KMS-11 (cell line): ENCODE data around the gene COQ3.

Experiments
- H2AFZ ChIP-seq: fragments of 200-600 bp; sonication (generic); 2 replicates; pipeline ENCODE4 v1.6.1; 2016; ENCODE audit warnings: antibody characterized with exemption, mixed run types, low read depth
- H3K27ac ChIP-seq: fragments of 200-600 bp; sonication (generic); 2 replicates; pipeline ENCODE4 v1.6.1; 2016; ENCODE audit warnings: mild to moderate bottlenecking, mixed run types
- H3K27me3 ChIP-seq: fragments of 200-600 bp; sonication (generic); 2 replicates; pipeline ENCODE4 v1.6.1; 2017; ENCODE audit warnings: mild to moderate bottlenecking, low read depth, mixed run types, moderate library complexity; ENCODE audit not compliant: insufficient read depth
- H3K36me3 ChIP-seq: fragments of 200-600 bp; sonication (generic); 2 replicates; pipeline ENCODE4 v1.6.1; 2017; ENCODE audit warnings: mild to moderate bottlenecking, mixed run types; ENCODE audit not compliant: insufficient read depth
- H3K4me1 ChIP-seq: fragments of 200-600 bp; sonication (generic); 2 replicates; pipeline ENCODE4 v1.6.1; 2016; ENCODE audit warnings: mild to moderate bottlenecking, low read depth, mixed run types; ENCODE audit not compliant: poor library complexity, severe bottlenecking
- H3K4me2 ChIP-seq: fragments of 200-600 bp; sonication (generic); 2 replicates; pipeline ENCODE4 v1.7.0; 2016; ENCODE audit warnings: mild to moderate bottlenecking, mixed run types
- H3K4me3 ChIP-seq: fragments of 200-600 bp; sonication (generic); IDR thresholded peaks from 2 replicates; pipeline ENCODE4 v1.6.1; 2017; ENCODE audit warnings: low read depth, low read length, mixed read lengths; ENCODE audit not compliant: insufficient read depth
- H3K79me2 ChIP-seq: fragments of 200-600 bp; sonication (generic); 2 replicates; pipeline ENCODE4 v1.6.1; 2016; ENCODE audit warnings: low read depth, mixed run types; ENCODE audit not compliant: insufficient read depth
- H3K9ac ChIP-seq: fragments of 200-600 bp; sonication (generic); 2 replicates; pipeline ENCODE4 v1.6.1; 2016; ENCODE audit warnings: mild to moderate bottlenecking, mixed run types
- H4K20me1 ChIP-seq: fragments of 200-600 bp; sonication (generic); 2 replicates; pipeline ENCODE4 v1.6.1; 2016; ENCODE audit warnings: mild to moderate bottlenecking, mixed run types; ENCODE audit not compliant: insufficient read depth
- TF ChIP-seq, protein P1 (sequence below): fragments of 200-600 bp; sonication (generic); conservative IDR thresholded peaks from 2 replicates; pipeline ENCODE4 v1.6.1; 2017; ENCODE audit warnings: low read depth, mild to moderate bottlenecking, antibody characterized with exemption, low read length, moderate library complexity, mixed read lengths

Gene COQ3

DNA sequence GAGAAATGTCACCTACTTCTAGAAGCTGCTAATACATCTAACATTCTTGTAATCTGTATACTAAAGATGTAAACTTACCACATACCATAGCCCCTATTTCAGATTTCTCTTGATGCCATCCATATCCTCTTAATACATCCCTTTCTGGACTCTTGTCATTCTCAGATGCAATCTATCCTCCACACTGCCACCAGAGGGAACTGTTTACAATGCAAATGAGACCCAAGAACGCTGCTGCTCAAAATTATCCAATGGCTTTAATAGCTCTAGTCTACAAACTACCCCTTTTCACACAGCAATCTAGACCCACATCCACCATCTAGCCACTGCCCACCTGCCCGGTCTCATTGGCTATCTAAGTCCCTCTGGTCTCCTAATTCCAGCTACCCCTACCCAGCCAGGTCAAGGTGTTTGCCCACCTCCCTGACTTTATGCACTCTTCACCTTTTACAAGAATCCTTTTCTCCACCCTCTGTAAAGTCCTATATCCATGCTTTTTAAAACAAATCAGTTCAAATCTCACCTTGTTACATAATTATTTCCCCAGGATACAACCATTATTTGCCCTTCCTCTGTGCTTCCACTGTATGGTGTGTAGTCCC, 59.4 kb downstream of the COQ3 start:
- H3K4me1 ChIP-seq, result peaks cover 52% of the 10 kb centered on the region
- H3K9ac ChIP-seq, result no peak overlapping the region
- no peaks in the 10 kb centered on the region for H3K79me2 ChIP-seq

GRCh38 chr6:99333068-99333467, 60.9 kb downstream of the COQ3 start:
- Histone ChIP-seq H3K27me3 (no peaks in the 10 kb centered on the region), H3K36me3 (no peaks in the 10 kb centered on the region), H3K79me2 (no peaks in the 10 kb centered on the region), H2AFZ (peak overlapping the region; percentile 27; the same call in 1 of the 2 replicates), H4K20me1 (no peaks in the 10 kb centered on the region), H3K4me2 (peak overlapping the region; percentile 69), H3K4me3 (no peak overlapping the region), H3K9ac (no peak overlapping the region), H3K4me1 (peaks cover 56% of the 10 kb centered on the region), H3K27ac (peak overlapping the region; percentile 46)
- TF ChIP-seq, protein P1, sequence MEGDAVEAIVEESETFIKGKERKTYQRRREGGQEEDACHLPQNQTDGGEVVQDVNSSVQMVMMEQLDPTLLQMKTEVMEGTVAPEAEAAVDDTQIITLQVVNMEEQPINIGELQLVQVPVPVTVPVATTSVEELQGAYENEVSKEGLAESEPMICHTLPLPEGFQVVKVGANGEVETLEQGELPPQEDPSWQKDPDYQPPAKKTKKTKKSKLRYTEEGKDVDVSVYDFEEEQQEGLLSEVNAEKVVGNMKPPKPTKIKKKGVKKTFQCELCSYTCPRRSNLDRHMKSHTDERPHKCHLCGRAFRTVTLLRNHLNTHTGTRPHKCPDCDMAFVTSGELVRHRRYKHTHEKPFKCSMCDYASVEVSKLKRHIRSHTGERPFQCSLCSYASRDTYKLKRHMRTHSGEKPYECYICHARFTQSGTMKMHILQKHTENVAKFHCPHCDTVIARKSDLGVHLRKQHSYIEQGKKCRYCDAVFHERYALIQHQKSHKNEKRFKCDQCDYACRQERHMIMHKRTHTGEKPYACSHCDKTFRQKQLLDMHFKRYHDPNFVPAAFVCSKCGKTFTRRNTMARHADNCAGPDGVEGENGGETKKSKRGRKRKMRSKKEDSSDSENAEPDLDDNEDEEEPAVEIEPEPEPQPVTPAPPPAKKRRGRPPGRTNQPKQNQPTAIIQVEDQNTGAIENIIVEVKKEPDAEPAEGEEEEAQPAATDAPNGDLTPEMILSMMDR, result no peak

More for the DNA sequence above, 59.4 kb downstream of the COQ3 start:
- Histone ChIP-seq H3K27ac (no peak overlapping the region), H4K20me1 (no peaks in the 10 kb centered on the region), H3K36me3 (no peaks in the 10 kb centered on the region), H3K4me3 (no peak overlapping the region), H2AFZ (peak overlapping the region; percentile 25; the same call in 1 of the 2 replicates), H3K27me3 (no peaks in the 10 kb centered on the region), H3K4me2 (peak overlapping the region; percentile 21; the same call in 1 of the 2 replicates)
- TF ChIP-seq, protein P1, result peak; percentile 52; the same call in 1 of the 2 replicates

DNA sequence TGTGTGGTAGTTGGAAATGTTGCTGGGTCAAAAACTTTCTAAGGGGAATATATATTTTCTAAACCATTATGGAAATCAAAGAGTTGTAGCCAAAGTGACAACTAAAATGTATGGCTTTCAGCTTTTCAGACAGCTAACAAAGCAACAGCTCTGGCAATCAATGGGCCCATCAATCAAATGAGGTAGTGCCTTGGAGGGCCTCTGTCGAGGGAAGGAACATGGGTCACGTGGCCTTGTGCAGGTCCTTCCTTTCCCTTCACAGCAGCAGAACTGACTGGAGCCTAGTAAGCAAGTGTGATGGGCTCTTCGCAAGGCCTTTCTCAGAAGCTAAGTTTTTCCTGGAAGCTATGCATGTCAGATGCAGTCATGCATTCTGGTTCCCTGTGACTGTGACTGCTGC, 62.5 kb downstream of the COQ3 start:
- no peak overlapping the region for H3K9ac ChIP-seq
- H3K4me3 ChIP-seq, result no peak overlapping the region
- peaks cover 56% of the 10 kb centered on the region for H3K4me1 ChIP-seq
- no peaks in the 10 kb centered on the region for H3K27me3 ChIP-seq
- H3K36me3 ChIP-seq, result no peaks in the 10 kb centered on the region
- no peak overlapping the region; the same call in 1 of the 2 replicates for H3K4me2 ChIP-seq
- no peak overlapping the region for H2AFZ ChIP-seq
- no peak overlapping the region for H3K27ac ChIP-seq
- no peaks in the 10 kb centered on the region for H4K20me1 ChIP-seq
- no peaks in the 10 kb centered on the region for H3K79me2 ChIP-seq
- TF ChIP-seq, protein P1, result no peak

DNA sequence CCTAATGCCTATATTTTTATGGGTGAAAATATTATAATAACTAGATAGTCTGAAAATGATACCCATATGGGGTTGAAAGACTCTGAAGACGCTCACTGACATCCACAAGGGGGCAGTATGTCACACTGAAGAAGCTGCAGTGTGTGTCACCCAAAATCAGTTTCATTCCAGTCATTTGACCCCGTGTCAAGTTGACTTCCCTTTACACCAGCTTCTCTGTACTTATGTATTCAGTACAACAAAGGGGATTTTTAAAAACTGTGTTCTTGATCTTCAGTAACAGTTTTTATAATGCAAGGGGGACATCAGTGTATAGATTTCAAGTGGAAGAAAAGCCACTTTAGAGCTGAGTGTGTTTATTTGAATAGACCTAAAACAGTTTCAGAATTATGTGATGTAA, 63.8 kb downstream of the COQ3 start:
- H3K27me3 ChIP-seq, result no peaks in the 10 kb centered on the region
- TF ChIP-seq, protein P1, result peak; percentile 61
- no peak overlapping the region for H2AFZ ChIP-seq
- no peaks in the 10 kb centered on the region for H3K36me3 ChIP-seq
- H3K27ac ChIP-seq, result no peak overlapping the region
- H4K20me1 ChIP-seq, result no peaks in the 10 kb centered on the region
- H3K4me2 ChIP-seq, result 0 out of 2 replicates have a peak overlapping the region, but pooled peaks have one; percentile 14
- no peaks in the 10 kb centered on the region for H3K79me2 ChIP-seq
- H3K4me1 ChIP-seq, result peaks cover 56% of the 10 kb centered on the region
- no peak overlapping the region for H3K9ac ChIP-seq
- no peak overlapping the region for H3K4me3 ChIP-seq
